Mesenchymal stem cell (in vitro differentiated cells and primary cell): ENCODE data around the gene LMBRD2.

Source experiments
- DNase-seq: peaks from one replicate; pipeline ENCODE4 v3.0.0-alpha.2; 2013
- H2AFZ ChIP-seq: one replicate; pipeline ENCODE4 v1.6.1; 2013; ENCODE audit warnings: low read depth, mild to moderate bottlenecking, control low read depth, inconsistent platforms, low read length, moderate library complexity
- H2AK5ac ChIP-seq: 2 replicates; pipeline ENCODE4 v1.6.1; 2013; ENCODE audit warnings: low read length, moderate library complexity, mild to moderate bottlenecking, inconsistent platforms; ENCODE audit not compliant: severe bottlenecking
- H2BK120ac ChIP-seq: one replicate; pipeline ENCODE4 v1.6.1; 2013; ENCODE audit warnings: low read depth, mild to moderate bottlenecking, inconsistent platforms, low read length, moderate library complexity
- H2BK12ac ChIP-seq, 2 experiments: one replicate each; pipeline ENCODE4 v1.6.1; 2013; ENCODE audit warnings: inconsistent platforms in 2 of 2, low read length in 2 of 2, mild to moderate bottlenecking in 2 of 2, moderate library complexity in 2 of 2, control low read depth in 1 of 2
- H2BK15ac ChIP-seq: one replicate; pipeline ENCODE4 v1.6.1; 2013; ENCODE audit warnings: mild to moderate bottlenecking, low read depth, inconsistent platforms; ENCODE audit not compliant: poor library complexity, severe bottlenecking
- H2BK5ac ChIP-seq: 2 replicates; pipeline ENCODE4 v1.6.1; 2013; ENCODE audit warnings: low read depth, mild to moderate bottlenecking, low read length, control low read depth, inconsistent platforms; ENCODE audit not compliant: poor library complexity, severe bottlenecking
- H3K14ac ChIP-seq, 2 experiments: one replicate each; pipeline ENCODE4 v1.6.1; 2013; ENCODE audit warnings: inconsistent platforms in 2 of 2, low read length in 2 of 2, control low read depth in 1 of 2, mild to moderate bottlenecking in 1 of 2, moderate library complexity in 1 of 2
- H3K18ac ChIP-seq, 2 experiments: one replicate each; pipeline ENCODE4 v1.6.1; 2013; ENCODE audit warnings: inconsistent platforms in 2 of 2, low read length in 2 of 2, control low read depth in 1 of 2, low read depth in 1 of 2, mild to moderate bottlenecking in 1 of 2
- H3K23ac ChIP-seq, 2 experiments: one replicate each; pipeline ENCODE4 v1.6.1; 2013; ENCODE audit warnings: inconsistent platforms in 2 of 2, low read length in 2 of 2, mild to moderate bottlenecking in 2 of 2, moderate library complexity in 2 of 2, control low read depth in 1 of 2
- H3K27ac ChIP-seq: 2 replicates; pipeline ENCODE4 v1.5.1; 2013; ENCODE audit warnings: mild to moderate bottlenecking, moderate library complexity, low read length, control low read depth, inconsistent platforms; ENCODE audit not compliant: poor library complexity, severe bottlenecking
- H3K27me3 ChIP-seq, 2 experiments: 2 replicates each; pipeline versions ENCODE4 v1.6.1 to v1.7.0; 2013; ENCODE audit warnings: low read length in 2 of 2, mild to moderate bottlenecking in 2 of 2, moderate library complexity in 2 of 2, control low read depth in 1 of 2, inconsistent platforms in 1 of 2; ENCODE audit not compliant: control insufficient read depth in 1 of 2, insufficient read depth in 1 of 2
- H3K36me3 ChIP-seq, 2 experiments: 2 replicates each; pipeline versions ENCODE4 v1.6.1 to v1.7.0; 2013; ENCODE audit warnings: low read length in 2 of 2, control low read depth in 1 of 2, inconsistent platforms in 1 of 2, low read depth in 1 of 2, mild to moderate bottlenecking in 1 of 2; ENCODE audit not compliant: insufficient read depth in 2 of 2, control insufficient read depth in 1 of 2
- H3K4ac ChIP-seq, 2 experiments: one replicate each; pipeline ENCODE4 v1.6.1; 2013; ENCODE audit warnings: inconsistent platforms in 2 of 2, low read length in 2 of 2, mild to moderate bottlenecking in 2 of 2, moderate library complexity in 2 of 2, control low read depth in 1 of 2, low read depth in 1 of 2
- H3K4me1 ChIP-seq: 2 replicates; pipeline ENCODE4 v1.6.1; 2013; ENCODE audit warnings: low read depth, low read length, control low read depth; ENCODE audit not compliant: control insufficient read depth, insufficient read depth
- H3K4me2 ChIP-seq: 2 replicates; pipeline ENCODE4 v1.6.1; 2013; ENCODE audit warnings: low read length, mild to moderate bottlenecking, inconsistent platforms; ENCODE audit not compliant: poor library complexity, severe bottlenecking
- H3K4me3 ChIP-seq, 2 experiments: 2 replicates each; pipeline versions ENCODE4 v1.5.1 to v1.7.0; 2013; ENCODE audit warnings: low read length in 2 of 2, mild to moderate bottlenecking in 2 of 2, control low read depth in 1 of 2, low read depth in 1 of 2; ENCODE audit not compliant: insufficient read depth in 1 of 2
- H3K79me1 ChIP-seq: replicated peaks from 2 replicates; pipeline ENCODE4 v1.6.1; 2013; ENCODE audit warnings: mild to moderate bottlenecking, control low read depth, low read length, inconsistent platforms; ENCODE audit not compliant: poor library complexity, severe bottlenecking
- H3K9ac ChIP-seq: 2 replicates; pipeline ENCODE4 v1.7.0; 2013; ENCODE audit warnings: mild to moderate bottlenecking, low read length, moderate library complexity
- H3K9me3 ChIP-seq: 2 replicates; pipeline ENCODE4 v1.7.0; 2013; ENCODE audit warnings: mild to moderate bottlenecking, low read length; ENCODE audit not compliant: control insufficient read depth
- H4K8ac ChIP-seq: one replicate; pipeline ENCODE4 v1.6.1; 2013; ENCODE audit warnings: inconsistent platforms, mild to moderate bottlenecking, low read length, moderate library complexity
- H4K91ac ChIP-seq: one replicate; pipeline ENCODE4 v1.6.1; 2013; ENCODE audit warnings: mild to moderate bottlenecking, low read length, inconsistent platforms
- WGBS: methylation state at CpG from one replicate; pipeline ENCODE4 v1.1.7; 2013; ENCODE audit warnings: mixed read lengths; 5-methylcytosine and 5-hydroxymethylcytosine counted together

Gene LMBRD2

DNA sequence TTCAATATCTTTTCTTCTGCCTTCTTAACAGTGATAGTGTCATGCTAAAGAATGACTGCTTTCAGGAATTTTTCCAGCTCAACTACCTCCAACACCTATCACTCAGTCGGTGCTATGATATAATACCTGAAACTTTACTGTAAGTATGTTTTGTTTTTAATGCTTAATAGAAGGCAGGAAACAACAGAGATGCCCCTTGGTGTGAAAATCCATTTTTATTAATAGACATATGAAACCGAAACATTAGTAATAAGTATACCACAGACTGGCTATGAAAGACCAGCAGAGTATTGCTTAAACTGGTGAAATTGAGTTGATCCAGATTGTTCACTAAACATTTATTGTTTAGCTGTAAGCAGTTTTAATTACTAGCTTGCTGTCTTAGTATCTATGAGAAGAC is 25.5 kb upstream of the LMBRD2 start:
- Histone ChIP-seq H3K18ac (no peak overlapping the region), H3K23ac (no peak overlapping the region), H3K9ac (no peak overlapping the region), H3K4me1 (no peaks in the 10 kb centered on the region), H3K4ac (no peak overlapping the region), H2BK5ac (no peak overlapping the region), H4K8ac (no peak overlapping the region), H3K36me3 (peaks cover 2 to 85% of the 10 kb centered on the region in 2 experiments), H3K27me3 (no peaks in the 10 kb centered on the region), H2AK5ac (no peak overlapping the region), H3K27ac (no peak overlapping the region), H3K14ac (no peak overlapping the region), H3K9me3 (no peaks in the 10 kb centered on the region), H3K4me2 (no peak overlapping the region), H2BK15ac (no peak overlapping the region), H2BK120ac (no peak overlapping the region), H3K79me1 (peaks cover 18% of the 10 kb centered on the region), H2AFZ (no peak overlapping the region), H2BK12ac (no peak overlapping the region), H4K91ac (no peak overlapping the region), H3K4me3 (no peak overlapping the region)
- no CpG with 5 or more reads among the region's 2 CpGs for WGBS
- no peak for DNase-seq

DNA sequence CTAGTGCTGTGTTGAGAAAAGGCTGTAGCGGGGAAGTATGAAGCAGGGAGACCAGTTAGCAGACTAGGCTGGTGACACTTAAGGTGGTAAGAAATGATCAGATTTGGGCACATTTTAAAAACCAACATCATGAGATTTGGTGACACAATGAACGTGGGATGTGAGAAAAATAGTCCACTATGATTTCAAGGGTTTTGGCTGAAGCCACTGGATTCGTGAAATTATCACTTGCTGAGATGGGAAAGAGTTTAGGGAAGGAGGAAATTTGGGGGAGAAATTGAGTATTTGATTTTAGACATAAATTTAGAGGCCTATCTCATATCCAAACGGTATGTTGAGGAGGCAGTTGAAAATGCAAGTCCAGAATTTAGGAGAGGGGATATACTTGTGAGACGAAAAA is 23.4 kb upstream of the LMBRD2 start:
- H3K36me3 ChIP-seq, result peaks cover 2 to 85% of the 10 kb centered on the region in 2 experiments
- 95% methylated on average over 4 of the region's 5 CpGs for WGBS
- DNase-seq, result no peak

DNA sequence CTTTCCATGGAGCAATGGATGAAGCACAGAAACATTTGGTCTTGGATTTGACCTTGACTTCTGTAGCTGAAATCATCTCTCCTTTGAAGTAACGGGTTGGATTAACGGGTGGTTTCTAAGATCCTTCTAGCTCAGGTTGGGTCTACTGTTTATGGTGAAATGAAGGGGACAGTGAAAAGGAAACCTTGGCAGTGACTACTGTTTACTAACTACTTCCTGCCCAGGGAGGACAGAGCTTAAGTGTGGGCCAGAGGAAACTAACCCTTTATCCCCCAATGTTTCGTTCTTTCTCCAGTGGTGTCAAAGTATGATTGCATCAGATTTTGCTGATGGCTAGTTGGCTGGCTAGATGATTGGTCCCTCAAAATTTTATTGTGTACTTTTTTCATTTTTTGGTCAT is 22.4 kb upstream of the LMBRD2 start:
- H3K23ac ChIP-seq, result no peak overlapping the region
- no peak overlapping the region for H2BK12ac ChIP-seq
- no peak overlapping the region for H3K4me3 ChIP-seq
- no peak overlapping the region for H3K14ac ChIP-seq
- no peak overlapping the region for H3K4ac ChIP-seq
- H4K8ac ChIP-seq, result no peak overlapping the region
- H3K18ac ChIP-seq, result no peak overlapping the region
- H3K9ac ChIP-seq, result no peak overlapping the region
- H3K4me2 ChIP-seq, result no peak overlapping the region
- no peaks in the 10 kb centered on the region for H3K9me3 ChIP-seq
- DNase-seq, result peak; percentile 36
- H3K4me1 ChIP-seq, result no peaks in the 10 kb centered on the region
- no peak overlapping the region for H2AFZ ChIP-seq
- no peak overlapping the region for H2BK15ac ChIP-seq
- no peaks in the 10 kb centered on the region for H3K27me3 ChIP-seq
- H2BK5ac ChIP-seq, result no peak overlapping the region
- H3K27ac ChIP-seq, result no peak overlapping the region
- H3K36me3 ChIP-seq, result peaks cover 3 to 83% of the 10 kb centered on the region in 2 experiments
- no peak overlapping the region for H2AK5ac ChIP-seq
- WGBS, result 60% methylated on average over 2 of the region's 3 CpGs
- H4K91ac ChIP-seq, result no peak overlapping the region
- H2BK120ac ChIP-seq, result no peak overlapping the region
- peaks cover 20% of the 10 kb centered on the region for H3K79me1 ChIP-seq

More for the DNA sequence above, 23.4 kb upstream of the LMBRD2 start:
- Histone ChIP-seq H2AFZ (no peak overlapping the region), H2AK5ac (no peak overlapping the region), H3K4me2 (no peak overlapping the region), H3K4ac (no peak overlapping the region), H2BK120ac (no peak overlapping the region), H2BK5ac (no peak overlapping the region), H2BK15ac (no peak overlapping the region), H4K8ac (no peak overlapping the region), H3K4me1 (no peaks in the 10 kb centered on the region), H4K91ac (no peak overlapping the region), H3K27ac (no peak overlapping the region), H2BK12ac (peak overlapping the region in 1 of 2 experiments; percentile 78), H3K9me3 (no peaks in the 10 kb centered on the region), H3K14ac (no peak overlapping the region), H3K27me3 (no peaks in the 10 kb centered on the region), H3K9ac (no peak overlapping the region), H3K18ac (no peak overlapping the region), H3K4me3 (no peak overlapping the region), H3K79me1 (peaks cover 23% of the 10 kb centered on the region), H3K23ac (no peak overlapping the region)

DNA sequence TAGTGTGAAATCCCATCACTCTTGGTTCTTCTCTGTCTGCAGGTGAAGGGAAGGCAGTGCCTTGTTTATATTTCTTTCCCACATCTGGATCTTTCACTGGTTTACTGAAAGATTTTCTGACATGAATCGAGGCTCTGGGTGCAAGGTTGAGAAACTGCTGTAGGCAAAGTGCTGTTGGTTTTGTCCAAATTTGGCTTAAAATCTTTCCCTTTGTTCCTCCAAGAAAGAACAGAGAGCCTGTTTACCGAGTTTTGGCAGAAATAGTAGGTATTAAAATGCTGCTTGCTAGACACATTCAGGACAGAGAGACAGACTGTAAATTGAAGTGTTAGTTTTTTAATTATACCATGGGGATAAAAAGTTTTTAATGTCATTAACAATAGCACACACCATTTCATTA is 21.7 kb upstream of the LMBRD2 start:
- WGBS, result 100% methylated on average over 1 of the region's 2 CpGs
- Histone ChIP-seq H3K4me2 (no peak overlapping the region), H2BK15ac (no peak overlapping the region), H2AFZ (no peak overlapping the region), H3K4me3 (no peak overlapping the region), H3K9ac (no peak overlapping the region), H3K27ac (no peak overlapping the region), H3K4ac (no peak overlapping the region), H3K79me1 (peaks cover 22% of the 10 kb centered on the region), H4K8ac (no peak overlapping the region), H3K36me3 (peaks cover 5 to 82% of the 10 kb centered on the region in 2 experiments), H2AK5ac (no peak overlapping the region), H3K27me3 (no peaks in the 10 kb centered on the region), H3K23ac (no peak overlapping the region), H3K14ac (no peak overlapping the region), H4K91ac (no peak overlapping the region), H3K4me1 (no peaks in the 10 kb centered on the region), H2BK120ac (no peak overlapping the region), H3K9me3 (no peaks in the 10 kb centered on the region), H3K18ac (no peak overlapping the region), H2BK12ac (no peak overlapping the region), H2BK5ac (no peak overlapping the region)
- no peak for DNase-seq
